ENCODE results near the gene ZFAND3. TPM values are rescaled to one million over a fixed set of nuclear protein-coding genes. Genes with fewer than 3 reads are reported as not detected.

Gene ZFAND3
- total and polyA plus RNA-seq, 2 donors (not counting 1 experiment from before 2014, with no cell fraction given): 13.5 to 58.3 TPM

GRCh38 chr6:38187811-38188590, 368.5 kb downstream of the ZFAND3 start:
- 97% methylated on average over 19 of the region's 20 CpGs for whole genome bisulfite sequencing (ENCODE audit: insufficient coverage)
- no peak overlapping the region for H3K4me2 ChIP-seq (replicated peaks; ENCODE audit: low read depth, low read length, poor library complexity, severe bottlenecking)

More at GRCh38 chr6:38187811-38188590, 368.5 kb downstream of the ZFAND3 start:
- Histone ChIP-seq H3K36me3 (replicated peaks in 1 of 2; ENCODE audit: control extremely low read depth in 1 of 2, control insufficient read depth in 1 of 2, extremely low read depth in 1 of 2, insufficient read depth in 2 of 2, low read length in 1 of 2) (peaks cover 0 to 23% of the 10 kb centered on the region in 2 experiments), H3K27me3 (replicated peaks in 1 of 4; ENCODE audit: control extremely low read depth in 1 of 4, control insufficient read depth in 3 of 4, insufficient read depth in 4 of 4, low read length in 3 of 4) (no peaks in the 10 kb centered on the region), H3K4me1 (ENCODE audit: control insufficient read depth in 2 of 2, insufficient read depth in 2 of 2, low read length in 2 of 2) (no peaks in the 10 kb centered on the region), H4K20me1 (ENCODE audit: control insufficient read depth, insufficient read depth, low read length, poor library complexity, severe bottlenecking) (no peaks in the 10 kb centered on the region), H3K4me3 (ENCODE audit: control extremely low read depth in 1 of 5, extremely low read depth in 1 of 5, insufficient read depth in 1 of 5, low read depth in 2 of 5, low read length in 4 of 5) (no peak overlapping the region), H3K27ac (ENCODE audit: low read length in 2 of 2) (no peak overlapping the region), H3K79me2 (ENCODE audit: control insufficient read depth, insufficient read depth, low read length) (no peaks in the 10 kb centered on the region), H3K9ac (ENCODE audit: low read length) (no peak overlapping the region), H3K9me3 (ENCODE audit: control extremely low read depth in 1 of 3, control insufficient read depth in 2 of 3, insufficient read depth in 1 of 3, low read length in 2 of 3) (no peaks in the 10 kb centered on the region), H2AFZ (ENCODE audit: insufficient read depth, low read depth, low read length, poor library complexity, severe bottlenecking) (no peak overlapping the region)
- TF ChIP-seq EZH2 (IDR thresholded peaks at IDR 0.05; ENCODE audit: borderline replicate concordance, insufficient read depth, low read depth, low read length, poor library complexity, severe bottlenecking): no peak
- TF ChIP-seq, protein P1, sequence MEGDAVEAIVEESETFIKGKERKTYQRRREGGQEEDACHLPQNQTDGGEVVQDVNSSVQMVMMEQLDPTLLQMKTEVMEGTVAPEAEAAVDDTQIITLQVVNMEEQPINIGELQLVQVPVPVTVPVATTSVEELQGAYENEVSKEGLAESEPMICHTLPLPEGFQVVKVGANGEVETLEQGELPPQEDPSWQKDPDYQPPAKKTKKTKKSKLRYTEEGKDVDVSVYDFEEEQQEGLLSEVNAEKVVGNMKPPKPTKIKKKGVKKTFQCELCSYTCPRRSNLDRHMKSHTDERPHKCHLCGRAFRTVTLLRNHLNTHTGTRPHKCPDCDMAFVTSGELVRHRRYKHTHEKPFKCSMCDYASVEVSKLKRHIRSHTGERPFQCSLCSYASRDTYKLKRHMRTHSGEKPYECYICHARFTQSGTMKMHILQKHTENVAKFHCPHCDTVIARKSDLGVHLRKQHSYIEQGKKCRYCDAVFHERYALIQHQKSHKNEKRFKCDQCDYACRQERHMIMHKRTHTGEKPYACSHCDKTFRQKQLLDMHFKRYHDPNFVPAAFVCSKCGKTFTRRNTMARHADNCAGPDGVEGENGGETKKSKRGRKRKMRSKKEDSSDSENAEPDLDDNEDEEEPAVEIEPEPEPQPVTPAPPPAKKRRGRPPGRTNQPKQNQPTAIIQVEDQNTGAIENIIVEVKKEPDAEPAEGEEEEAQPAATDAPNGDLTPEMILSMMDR (IDR thresholded peaks at IDR 0.05): no peak
- no peak overlapping the region for H3K27ac Mint-ChIP-seq
- ATAC-seq (ENCODE audit: low read depth) (no peak), DNase-seq (no peak)
- H3K9me3 Mint-ChIP-seq (ENCODE audit: insufficient read depth): no peaks in the 10 kb centered on the region
- intact Hi-C loops (cut with micrococcal nuclease): no loop called here
- ChIA-PET POLR2A (no interaction called here), CTCF (interaction anchor here (0.6 kb wide), 1 partner anchor 294 kb away, joined by 4 read pairs; no protein-coding TSS in a partner anchor)
- no peaks in the 10 kb centered on the region for H3K4me1 Mint-ChIP-seq
- H3K27me3 Mint-ChIP-seq: no peaks in the 10 kb centered on the region
- H3K4me3 Mint-ChIP-seq: no peak overlapping the region
